ENCODE results near the gene PTPN5. TPM values are rescaled to one million over a fixed set of nuclear protein-coding genes. Genes with fewer than 3 reads are reported as not detected.

The PTPN5 gene
- total RNA-seq, 1 experiment from 2014 or later = 1.4 TPM

GRCh38 chr11:18714443-18714780, 77.2 kb downstream of the PTPN5 start:
- H3K9me3 ChIP-seq (ENCODE audit: control insufficient read depth, low read depth, low read length) = no peaks in the 10 kb centered on the region
- H4K5ac ChIP-seq (ENCODE audit: insufficient read length, low read depth, low read length) = no peak overlapping the region
- H3T11ph ChIP-seq (ENCODE audit: low read length) = no peak overlapping the region
- H3K4me2 ChIP-seq (ENCODE audit: insufficient read depth, insufficient read length, low read length) = no peak overlapping the region
- H4K20me1 ChIP-seq (ENCODE audit: control insufficient read depth, insufficient read depth, insufficient read length) = no peaks in the 10 kb centered on the region
- TF ChIP-seq CTCF (conservative IDR thresholded peaks at IDR 0.05) = no peak
- H4K8ac ChIP-seq (replicated peaks; ENCODE audit: insufficient read length, low read depth, low read length) = no peak overlapping the region
- H2AK5ac ChIP-seq (ENCODE audit: insufficient read length, low read length) = no peak overlapping the region
- Mint-ChIP-seq H3K36me3 (ENCODE audit: insufficient read depth in 1 of 3, low read depth in 3 of 3) (no peaks in the 10 kb centered on the region), H3K27ac (no peak overlapping the region; a peak in 1 of 7 replicates), H3K9me3 (no peaks in the 10 kb centered on the region), H3K4me3 (no peak overlapping the region), H3K4me1 (no peaks in the 10 kb centered on the region), H3K27me3 (ENCODE audit: low read depth) (peaks cover 57% of the 10 kb centered on the region)
- H3K23ac ChIP-seq (ENCODE audit: insufficient read length, low read depth, low read length) = no peak overlapping the region
- H3K79me2 ChIP-seq (ENCODE audit: insufficient read depth, low read length) = no peaks in the 10 kb centered on the region
- H2BK120ac ChIP-seq (ENCODE audit: low read depth, low read length, poor library complexity, severe bottlenecking) = no peak overlapping the region
- H3K4me1 ChIP-seq (ENCODE audit: insufficient read depth, low read length) = no peaks in the 10 kb centered on the region
- no peak overlapping the region for H3K4ac ChIP-seq (ENCODE audit: low read depth, low read length)
- no peak for DNase-seq
- H2BK15ac ChIP-seq (ENCODE audit: low read depth, low read length) = no peak overlapping the region
- H3K79me1 ChIP-seq (ENCODE audit: insufficient read depth, low read depth, low read length, poor library complexity, severe bottlenecking) = no peaks in the 10 kb centered on the region
- H3K23me2 ChIP-seq (ENCODE audit: insufficient read length, low read depth, low read length, poor library complexity, severe bottlenecking) = no peaks in the 10 kb centered on the region
- peaks cover 3% of the 10 kb centered on the region; the same call in 1 of the 2 replicates for H3K27me3 ChIP-seq (ENCODE audit: insufficient read depth, low read length)
- no peak overlapping the region for H4K91ac ChIP-seq (ENCODE audit: insufficient read length, low read depth, low read length)
- H2BK12ac ChIP-seq (ENCODE audit: insufficient read length, low read depth, low read length) = no peak overlapping the region
- no peak overlapping the region for H3K27ac ChIP-seq (ENCODE audit: insufficient read length, low read depth, low read length)
- H2AFZ ChIP-seq (ENCODE audit: low read length) = no peak overlapping the region
- H2BK20ac ChIP-seq (ENCODE audit: low read depth, low read length, poor library complexity, severe bottlenecking) = no peak overlapping the region
- H3K56ac ChIP-seq (ENCODE audit: insufficient read length, low read depth, low read length) = no peak overlapping the region
- H3K18ac ChIP-seq (ENCODE audit: insufficient read length, low read depth, low read length) = no peak overlapping the region
- no peak overlapping the region for H3K14ac ChIP-seq (ENCODE audit: insufficient read depth, low read length)
- WGBS (ENCODE audit: extremely low coverage, insufficient read length, low lambda C conversion rate) = no CpG with 5 or more reads among the region's 10 CpGs
- no peak overlapping the region for H3K9ac ChIP-seq (ENCODE audit: extremely low read depth, insufficient read length, low read length)
- no peak overlapping the region for H2BK5ac ChIP-seq (ENCODE audit: insufficient read length, low read length)

Measured in H9 (cell line).